K562 (cell line): ENCODE results near the gene CALML4. TPM values are rescaled to one million over a fixed set of nuclear protein-coding genes. Genes with fewer than 3 reads are reported as not detected.
A peak's percentile ranks its signal among the peaks of the same experiment; 100 is the strongest.

Experiments
- CBX1 ChIP-seq: sonication (generic); IDR thresholded peaks from 2 replicates; pipeline ENCODE4 v1.6.1; 2016; ENCODE audit warnings: antibody characterized with exemption, low read depth, mild to moderate bottlenecking
- CREB5 ChIP-seq: fragments of 250-450 bp; sonication (Bioruptor Pico); IDR thresholded peaks from 2 replicates; pipeline ENCODE4 v1.5.0; 2020; ENCODE audit warnings: mild to moderate bottlenecking
- ESRRA ChIP-seq: fragments of 450-650 bp; IDR thresholded peaks from 2 replicates; pipeline ENCODE4 v1.6.1; 2014; ENCODE audit warnings: low read depth, mild to moderate bottlenecking, moderate library complexity, borderline replicate concordance
- HCFC1 ChIP-seq: IDR thresholded peaks from 2 replicates; pipeline ENCODE4 v1.6.1; 2012; ENCODE audit warnings: low read depth, low read length, improper control_type of control experiment
- MGA ChIP-seq: fragments of 450-650 bp; IDR thresholded peaks from 2 replicates; pipeline ENCODE4 v1.6.1; 2016; ENCODE audit warnings: mild to moderate bottlenecking, moderate library complexity
- RBM25 ChIP-seq: fragments of 200-400 bp; formaldehyde crosslinking; IDR thresholded peaks from 2 replicates; pipeline ENCODE4 v1.6.1; 2018; ENCODE audit warnings: low read length, low read depth, moderate library complexity; ENCODE audit not compliant: severe bottlenecking
- SUPT5H ChIP-seq: fragments of 450-650 bp; IDR thresholded peaks from 2 replicates; pipeline ENCODE4 v1.6.1; 2016
- WHSC1 ChIP-seq: IDR thresholded peaks from one replicate; pipeline ENCODE4 v1.6.1; 2012; ENCODE audit warnings: low read length, control low read depth, inconsistent platforms
- polyA plus RNA-seq, 8 experiments: library from polyadenylated mRNA; depleted of rRNA in 4 of 8; stranded (reverse) in 5 of 8; unstranded in 3 of 8; fragments of >200 nt; fragmentation: Nextera tagmentation in 2 of 8; fragmentation: Illumina TruSeq in 1 of 8; extraction: Ambion mirVana in 2 of 8; extraction: Trizol in 1 of 8; gene quantifications; 2 replicates each; pipeline versions ENCODE4 v1.2.1 to v1.2.3, GENCODE V29; 2011 to 2014; ENCODE audit warnings: inconsistent platforms in 1 of 8, missing spikeins in 1 of 8
- total RNA-seq, 7 experiments: library from RNA; depleted of rRNA in 6 of 7; stranded (reverse); fragments of >200 nt in 6 of 7; fragmentation: Illumina TruSeq in 2 of 7; extraction: Trizol in 2 of 7; gene quantifications; 2 replicates each; pipeline versions ENCODE4 v1.2.1 to v1.2.3, GENCODE V29; 2011 to 2021; ENCODE audit warnings: low replicate concordance in 1 of 7
- TF ChIP-seq, protein P1 (sequence below): fragments of 200-800 bp; sonication (Bioruptor generic); IDR thresholded peaks from 2 replicates; pipeline ENCODE4 v1.6.1; 2016; ENCODE audit warnings: missing genetic modification characterization, missing compliant biosample characterization

Gene CALML4
- total and polyA plus RNA-seq, 9 of the 15 experiments (the other 6 are each of a cell fraction or from before 2014, with no cell fraction given) = 2.8 to 30.6 (median 15.5) TPM

GRCh38 chr15:68229386-68230156 lies 24.4 kb upstream of the CALML4 start, which contains the start of gene CLN6 (continued):
- peak; percentile 91 for TF ChIP-seq MGA
- TF ChIP-seq HCFC1 = peak; percentile 14; the same call in 1 of the 2 replicates
- TF ChIP-seq, protein P1, sequence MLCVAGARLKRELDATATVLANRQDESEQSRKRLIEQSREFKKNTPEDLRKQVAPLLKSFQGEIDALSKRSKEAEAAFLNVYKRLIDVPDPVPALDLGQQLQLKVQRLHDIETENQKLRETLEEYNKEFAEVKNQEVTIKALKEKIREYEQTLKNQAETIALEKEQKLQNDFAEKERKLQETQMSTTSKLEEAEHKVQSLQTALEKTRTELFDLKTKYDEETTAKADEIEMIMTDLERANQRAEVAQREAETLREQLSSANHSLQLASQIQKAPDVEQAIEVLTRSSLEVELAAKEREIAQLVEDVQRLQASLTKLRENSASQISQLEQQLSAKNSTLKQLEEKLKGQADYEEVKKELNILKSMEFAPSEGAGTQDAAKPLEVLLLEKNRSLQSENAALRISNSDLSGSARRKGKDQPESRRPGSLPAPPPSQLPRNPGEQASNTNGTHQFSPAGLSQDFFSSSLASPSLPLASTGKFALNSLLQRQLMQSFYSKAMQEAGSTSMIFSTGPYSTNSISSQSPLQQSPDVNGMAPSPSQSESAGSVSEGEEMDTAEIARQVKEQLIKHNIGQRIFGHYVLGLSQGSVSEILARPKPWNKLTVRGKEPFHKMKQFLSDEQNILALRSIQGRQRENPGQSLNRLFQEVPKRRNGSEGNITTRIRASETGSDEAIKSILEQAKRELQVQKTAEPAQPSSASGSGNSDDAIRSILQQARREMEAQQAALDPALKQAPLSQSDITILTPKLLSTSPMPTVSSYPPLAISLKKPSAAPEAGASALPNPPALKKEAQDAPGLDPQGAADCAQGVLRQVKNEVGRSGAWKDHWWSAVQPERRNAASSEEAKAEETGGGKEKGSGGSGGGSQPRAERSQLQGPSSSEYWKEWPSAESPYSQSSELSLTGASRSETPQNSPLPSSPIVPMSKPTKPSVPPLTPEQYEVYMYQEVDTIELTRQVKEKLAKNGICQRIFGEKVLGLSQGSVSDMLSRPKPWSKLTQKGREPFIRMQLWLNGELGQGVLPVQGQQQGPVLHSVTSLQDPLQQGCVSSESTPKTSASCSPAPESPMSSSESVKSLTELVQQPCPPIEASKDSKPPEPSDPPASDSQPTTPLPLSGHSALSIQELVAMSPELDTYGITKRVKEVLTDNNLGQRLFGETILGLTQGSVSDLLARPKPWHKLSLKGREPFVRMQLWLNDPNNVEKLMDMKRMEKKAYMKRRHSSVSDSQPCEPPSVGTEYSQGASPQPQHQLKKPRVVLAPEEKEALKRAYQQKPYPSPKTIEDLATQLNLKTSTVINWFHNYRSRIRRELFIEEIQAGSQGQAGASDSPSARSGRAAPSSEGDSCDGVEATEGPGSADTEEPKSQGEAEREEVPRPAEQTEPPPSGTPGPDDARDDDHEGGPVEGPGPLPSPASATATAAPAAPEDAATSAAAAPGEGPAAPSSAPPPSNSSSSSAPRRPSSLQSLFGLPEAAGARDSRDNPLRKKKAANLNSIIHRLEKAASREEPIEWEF = no peak
- peak; percentile 14; the same call in 1 of the 2 replicates for TF ChIP-seq ESRRA
- TF ChIP-seq CBX1 = peak; percentile 23; the same call in 1 of the 2 replicates
- no peak for TF ChIP-seq WHSC1
- TF ChIP-seq RBM25 = peak; percentile 40
- TF ChIP-seq SUPT5H = peak; percentile 58
- no peak for TF ChIP-seq CREB5 (CRISPR knock-in tag)
